Rectal smooth muscle tissue (tissue), 1 donor: Measurements from ENCODE around the gene SEMA6A.

ENCODE experiments used
- H3K27ac ChIP-seq: one replicate; pipeline ENCODE4 v1.7.0; 2013; ENCODE audit warnings: low read depth, low read length, inconsistent platforms
- H3K27me3 ChIP-seq: one replicate; pipeline ENCODE4 v1.7.0; 2013; ENCODE audit warnings: low read length; ENCODE audit not compliant: control insufficient read depth, insufficient read depth
- H3K36me3 ChIP-seq: one replicate; pipeline ENCODE4 v1.7.0; 2013; ENCODE audit warnings: low read length; ENCODE audit not compliant: control insufficient read depth, insufficient read depth
- H3K4me1 ChIP-seq: one replicate; pipeline ENCODE4 v1.7.0; 2013; ENCODE audit warnings: low read length; ENCODE audit not compliant: control insufficient read depth, insufficient read depth
- H3K4me3 ChIP-seq: one replicate; pipeline ENCODE4 v1.7.0; 2013; ENCODE audit warnings: low read length
- H3K9ac ChIP-seq: one replicate; pipeline ENCODE4 v1.7.0; 2013; ENCODE audit warnings: low read length

Gene SEMA6A

DNA sequence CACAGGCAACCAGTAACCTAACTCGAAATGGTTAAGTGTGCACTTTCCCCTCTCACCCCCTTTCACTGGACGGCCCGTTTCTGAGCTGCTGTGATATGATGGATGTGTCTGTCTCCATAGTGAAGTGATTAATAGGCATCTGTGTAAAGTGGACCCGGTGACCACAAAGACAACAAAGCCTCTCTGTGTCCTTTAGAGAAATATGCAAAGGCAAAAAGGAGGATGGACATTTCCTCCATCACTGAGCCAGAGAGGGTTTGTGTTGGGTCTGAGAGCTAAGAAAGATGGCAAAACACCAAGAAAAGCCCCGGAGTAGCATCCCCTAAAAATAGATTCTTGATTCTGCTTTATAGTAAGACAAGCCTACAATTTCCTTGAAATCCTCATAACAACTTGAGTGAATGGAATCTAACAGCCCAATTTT, 120.6 kb downstream of the SEMA6A start:
- H3K27me3 ChIP-seq: no peaks in the 10 kb centered on the region
- H3K4me1 ChIP-seq: peaks cover 7% of the 10 kb centered on the region
- H3K36me3 ChIP-seq: peaks cover 3% of the 10 kb centered on the region
- H3K9ac ChIP-seq: no peak overlapping the region
- H3K27ac ChIP-seq: no peak overlapping the region
- H3K4me3 ChIP-seq: no peak overlapping the region

DNA sequence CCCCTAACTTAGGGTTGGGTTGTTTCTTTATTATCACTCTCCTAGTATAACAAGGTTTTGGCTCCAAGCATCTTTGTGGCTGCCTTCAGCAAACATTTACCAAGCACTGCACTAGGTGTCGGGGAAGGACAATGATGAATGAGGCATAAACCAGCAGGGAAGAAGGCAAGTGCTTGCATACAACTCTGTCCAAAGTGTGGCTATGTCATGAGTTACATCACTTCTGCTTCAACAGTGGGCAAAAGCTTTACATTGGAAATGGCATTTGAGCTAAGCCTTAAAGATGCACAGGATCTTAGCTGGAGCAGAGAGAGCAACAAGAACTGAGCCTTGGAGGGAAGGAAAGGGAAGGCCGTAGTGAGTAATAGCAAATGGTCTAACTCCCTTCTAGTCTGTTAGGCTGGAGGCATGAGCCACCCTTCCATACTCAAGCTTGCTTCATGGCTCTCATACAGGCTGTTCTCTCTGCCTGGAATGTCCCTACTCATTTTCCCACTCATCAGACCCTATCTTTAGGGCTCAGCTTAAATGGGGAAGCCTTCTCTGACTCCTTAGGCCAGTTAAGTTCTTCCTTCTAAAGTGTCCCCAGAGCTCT, 121.8 kb downstream of the SEMA6A start:
- H3K36me3 ChIP-seq: peaks cover 3% of the 10 kb centered on the region
- H3K27ac ChIP-seq: no peak overlapping the region
- no peak overlapping the region for H3K4me3 ChIP-seq
- peaks cover 7% of the 10 kb centered on the region for H3K4me1 ChIP-seq
- H3K27me3 ChIP-seq: no peaks in the 10 kb centered on the region
- no peak overlapping the region for H3K9ac ChIP-seq

- H3K4me3 ChIP-seq: no peak overlapping the region
- H3K27me3 ChIP-seq: no peaks in the 10 kb centered on the region
- no peak overlapping the region for H3K9ac ChIP-seq
- peaks cover 7% of the 10 kb centered on the region for H3K36me3 ChIP-seq
- no peak overlapping the region for H3K27ac ChIP-seq
- H3K4me1 ChIP-seq: peaks cover 7% of the 10 kb centered on the region
Measured at GRCh38 chr5:116451905-116452450, 122.6 kb downstream of the SEMA6A start.

DNA sequence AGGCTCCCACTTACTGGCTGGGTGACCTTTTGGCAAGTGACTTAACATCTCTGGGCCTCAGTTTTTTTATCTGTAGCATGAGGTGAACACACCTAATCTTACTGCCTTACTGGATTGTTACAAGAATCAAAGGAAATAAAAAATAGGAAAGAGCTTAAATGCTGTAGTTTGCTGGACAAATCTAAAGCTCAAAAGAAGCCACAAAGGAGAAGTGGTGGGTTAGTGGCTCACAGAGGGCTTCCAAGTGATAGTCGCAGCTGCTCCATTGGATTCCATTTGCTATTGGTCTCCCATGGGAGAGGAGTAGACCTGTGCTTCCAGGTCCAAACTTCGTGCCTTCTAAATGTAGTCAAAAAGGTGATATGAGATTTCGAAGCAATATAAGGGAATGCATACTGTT, 123.6 kb downstream of the SEMA6A start:
- Histone ChIP-seq H3K4me1 (peaks cover 7% of the 10 kb centered on the region), H3K27me3 (no peaks in the 10 kb centered on the region), H3K4me3 (no peak overlapping the region), H3K27ac (no peak overlapping the region), H3K9ac (no peak overlapping the region), H3K36me3 (peaks cover 10% of the 10 kb centered on the region)

DNA sequence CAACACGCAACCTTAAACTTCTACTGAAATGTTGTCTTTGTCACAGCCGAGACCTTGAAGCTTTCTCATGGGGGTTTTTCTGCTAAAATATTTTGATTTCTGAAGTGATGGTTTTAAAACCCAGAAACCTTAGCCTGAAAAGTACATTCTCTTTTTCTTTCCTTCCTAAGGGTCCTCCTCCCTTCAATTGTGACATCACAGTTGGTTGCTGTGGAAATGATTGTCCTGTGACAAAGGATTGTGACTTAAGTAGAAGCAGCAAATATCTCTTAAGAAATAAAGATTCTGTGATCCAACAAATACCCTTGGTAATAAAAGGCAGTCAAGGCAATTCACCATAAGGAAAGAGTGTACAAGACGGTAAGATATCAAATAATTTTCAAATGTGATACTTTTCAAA, 125.2 kb downstream of the SEMA6A start:
- Histone ChIP-seq H3K9ac (no peak overlapping the region), H3K36me3 (peaks cover 10% of the 10 kb centered on the region), H3K27me3 (no peaks in the 10 kb centered on the region), H3K27ac (no peak overlapping the region), H3K4me1 (no peaks in the 10 kb centered on the region), H3K4me3 (no peak overlapping the region)

DNA sequence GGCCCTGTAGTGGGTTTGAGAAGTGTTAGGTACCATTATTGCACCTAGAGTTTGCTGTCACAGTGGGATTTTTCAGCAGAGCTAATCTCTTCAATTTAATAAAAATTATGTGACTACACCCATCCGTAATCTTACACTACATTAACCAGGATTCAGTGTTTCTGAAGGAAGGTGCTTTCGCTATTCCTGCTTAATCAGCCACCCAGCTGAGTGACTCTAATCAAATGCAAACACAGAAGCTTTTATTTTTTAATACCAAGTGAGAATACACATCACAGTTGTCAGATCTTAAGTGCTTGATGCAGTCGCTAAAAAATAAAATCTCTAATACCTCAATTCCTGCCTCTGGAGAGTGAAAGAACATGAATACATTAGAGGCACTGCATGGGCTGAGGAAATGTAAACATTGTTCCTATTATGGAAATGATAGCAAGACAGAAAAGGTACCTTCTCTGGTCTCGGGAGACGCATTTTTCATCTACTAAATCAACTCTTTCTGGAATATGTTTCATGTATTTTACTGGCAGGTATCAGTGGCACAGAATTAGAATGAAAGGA, 125.7 kb downstream of the SEMA6A start:
- no peak overlapping the region for H3K27ac ChIP-seq
- peaks cover 10% of the 10 kb centered on the region for H3K36me3 ChIP-seq
- H3K4me3 ChIP-seq: no peak overlapping the region
- H3K9ac ChIP-seq: no peak overlapping the region
- H3K27me3 ChIP-seq: no peaks in the 10 kb centered on the region
- no peaks in the 10 kb centered on the region for H3K4me1 ChIP-seq

GRCh38 chr5:116448450-116448849, 126.2 kb downstream of the SEMA6A start:
- peaks cover 10% of the 10 kb centered on the region for H3K36me3 ChIP-seq
- no peak overlapping the region for H3K4me3 ChIP-seq
- H3K9ac ChIP-seq: no peak overlapping the region
- H3K27me3 ChIP-seq: no peaks in the 10 kb centered on the region
- no peaks in the 10 kb centered on the region for H3K4me1 ChIP-seq
- H3K27ac ChIP-seq: no peak overlapping the region

DNA sequence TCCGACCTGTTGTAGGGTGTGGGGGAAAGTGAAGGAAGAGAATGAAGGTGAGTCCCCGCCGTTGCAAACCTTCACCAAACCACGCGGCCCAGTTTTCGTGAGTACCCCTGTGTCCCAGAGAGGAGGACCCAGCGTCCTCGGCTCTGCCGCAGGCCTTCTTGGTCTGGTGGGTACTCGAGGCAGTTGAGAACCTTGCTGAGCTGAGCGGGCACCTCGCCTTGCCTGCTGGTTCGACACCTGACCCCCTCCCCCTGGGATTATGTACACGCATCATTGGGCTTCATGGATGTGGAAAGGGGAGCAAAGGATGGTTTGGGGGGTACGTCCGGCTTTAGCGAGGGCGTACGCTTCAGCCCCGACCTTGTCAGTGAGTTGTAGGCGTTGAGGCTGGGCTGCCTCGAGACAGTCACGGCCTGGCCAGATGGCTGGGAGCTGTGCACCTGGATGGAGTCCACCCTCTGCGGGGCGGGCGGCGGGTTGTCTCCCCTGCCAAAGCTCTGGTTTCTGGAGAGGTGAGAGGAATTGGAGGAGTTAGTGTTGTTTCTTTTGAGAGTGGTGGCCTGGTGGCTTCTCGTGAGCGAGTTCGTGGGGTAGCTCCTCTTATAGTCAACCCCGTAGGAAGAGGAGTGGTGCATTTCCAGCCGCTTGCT, 128.1 kb downstream of the SEMA6A start:
- H3K27ac ChIP-seq: no peak overlapping the region
- H3K27me3 ChIP-seq: no peaks in the 10 kb centered on the region
- H3K36me3 ChIP-seq: peaks cover 10% of the 10 kb centered on the region
- H3K9ac ChIP-seq: no peak overlapping the region
- H3K4me1 ChIP-seq: peaks cover 2% of the 10 kb centered on the region
- no peak overlapping the region for H3K4me3 ChIP-seq

GRCh38 chr5:116445311-116445710, 129.3 kb downstream of the SEMA6A start:
- Histone ChIP-seq H3K36me3 (peaks cover 10% of the 10 kb centered on the region), H3K27me3 (no peaks in the 10 kb centered on the region), H3K9ac (no peak overlapping the region)

GRCh38 chr5:116444373-116445295, 130.0 kb downstream of the SEMA6A start:
- no peak overlapping the region for H3K9ac ChIP-seq
- no peak overlapping the region for H3K27ac ChIP-seq
- peaks cover 2% of the 10 kb centered on the region for H3K4me1 ChIP-seq

More at GRCh38 chr5:116445311-116445710, 129.3 kb downstream of the SEMA6A start:
- no peak overlapping the region for H3K27ac ChIP-seq
- peaks cover 2% of the 10 kb centered on the region for H3K4me1 ChIP-seq
- H3K4me3 ChIP-seq: no peak overlapping the region

DNA sequence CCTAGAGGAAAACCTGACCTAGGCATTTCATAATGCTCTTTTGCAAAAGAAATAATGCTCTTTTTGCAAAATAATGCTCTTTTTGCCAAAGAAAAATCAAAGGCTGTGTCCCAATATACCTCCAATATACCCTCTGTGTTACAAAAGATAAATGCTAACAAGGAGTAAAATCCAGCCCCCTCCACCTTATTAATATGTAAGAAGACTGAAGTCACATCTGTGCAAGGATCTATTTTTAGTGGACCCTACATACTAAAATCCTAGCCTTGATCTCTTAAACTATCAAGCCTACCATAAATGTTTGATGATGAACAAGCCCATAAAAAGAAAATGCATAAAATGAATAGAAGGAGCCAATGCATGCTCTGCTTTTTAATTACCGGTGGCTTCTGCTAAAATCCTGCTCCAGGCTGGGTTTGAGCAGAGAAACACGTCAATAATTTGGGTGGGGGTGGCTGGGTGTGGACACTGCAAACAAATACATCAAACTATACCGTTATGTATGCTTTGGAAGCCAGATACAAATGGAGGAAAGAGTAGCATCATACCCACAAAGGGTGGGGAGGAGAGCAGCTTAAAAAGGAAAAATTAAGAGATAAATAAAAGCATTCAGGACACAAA, 131.6 kb downstream of the SEMA6A start:
- peaks cover 10% of the 10 kb centered on the region for H3K36me3 ChIP-seq
- no peak overlapping the region for H3K9ac ChIP-seq
- no peak overlapping the region for H3K4me3 ChIP-seq
- H3K4me1 ChIP-seq: peaks cover 2% of the 10 kb centered on the region
- no peak overlapping the region for H3K27ac ChIP-seq
- no peaks in the 10 kb centered on the region for H3K27me3 ChIP-seq

More at GRCh38 chr5:116444373-116445295, 130.0 kb downstream of the SEMA6A start:
- Histone ChIP-seq H3K4me3 (no peak overlapping the region), H3K36me3 (peaks cover 10% of the 10 kb centered on the region), H3K27me3 (no peaks in the 10 kb centered on the region)
